CD4-positive, alpha-beta T cell treated with Interleukin-17A for 1 hour (primary cell): ENCODE results near the gene CAMSAP3.

ENCODE experiments used
- DNase-seq: peaks from one replicate; pipeline ENCODE4 v3.0.0-alpha.2; 2020

Gene CAMSAP3

DNA sequence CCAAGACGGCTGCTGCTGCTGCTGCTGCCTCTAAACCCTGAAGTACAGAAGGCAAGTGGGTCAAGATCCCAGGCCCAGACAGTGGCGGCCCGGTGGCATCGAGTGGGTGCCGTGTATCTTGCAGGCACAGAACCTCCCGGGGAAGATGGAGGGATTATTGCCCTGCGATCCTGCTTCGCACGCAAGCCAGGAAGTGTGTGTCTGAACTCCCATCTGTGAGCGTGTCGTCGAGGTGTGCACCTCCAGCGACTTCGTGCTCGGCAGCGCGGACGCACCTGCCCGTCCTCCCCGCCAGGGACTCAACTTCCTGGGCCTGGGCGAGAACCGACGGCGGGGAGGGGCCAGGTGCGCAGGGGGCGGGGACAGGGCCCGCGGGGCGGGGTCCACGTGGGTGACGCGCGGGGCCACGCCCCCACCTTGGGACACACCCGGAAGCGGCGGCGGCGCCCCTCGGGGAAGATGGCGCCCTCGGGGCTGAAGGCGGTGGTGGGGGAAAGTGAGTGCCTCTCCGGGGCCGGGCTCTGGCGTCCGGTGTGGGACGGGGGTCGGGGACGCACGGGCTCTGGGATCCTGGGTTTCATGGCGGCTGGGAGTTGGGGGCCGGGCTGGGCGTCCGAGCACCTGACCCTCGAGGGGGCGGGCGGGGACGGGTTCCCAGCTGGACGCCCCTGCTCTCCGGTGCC lies 41.2 kb downstream of the CAMSAP3 start, which contains the start of gene STXBP2:
Gene STXBP2 (plus strand): TSS at position 420 of the 683 bp plus-strand sequence. CDS start 40 bp downstream, at position 460.
- peak; percentile 95 for DNase-seq

GRCh38 chr19:7637374-7638256 lies 42.0 kb downstream of the CAMSAP3 start:
- DNase-seq, result peak; percentile 27

GRCh38 chr19:7638802-7639465 lies 43.3 kb downstream of the CAMSAP3 start:
- no peak for DNase-seq

DNA sequence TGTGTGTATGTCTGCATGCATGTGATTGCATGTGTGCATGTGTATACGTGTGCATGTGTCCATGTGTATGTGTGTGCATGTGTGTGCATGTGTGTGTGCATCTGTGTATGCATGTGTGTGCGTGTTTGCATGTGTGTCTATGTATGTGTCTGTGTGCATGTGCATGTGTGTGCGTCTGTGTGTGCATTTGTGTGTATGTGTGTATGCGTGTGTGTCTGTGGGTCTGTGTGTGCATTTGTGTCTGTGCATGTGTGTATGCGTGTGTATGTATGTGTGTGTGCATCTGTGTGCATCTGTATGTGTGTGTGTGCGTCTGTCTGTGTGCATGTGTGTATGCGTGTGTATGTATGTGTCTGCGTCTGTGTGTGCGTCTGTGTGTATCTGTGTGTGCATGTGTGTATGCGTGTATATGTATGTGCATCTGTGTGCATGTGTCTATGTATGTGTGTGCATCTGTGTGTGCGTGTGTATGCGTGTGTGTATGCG lies 44.2 kb downstream of the CAMSAP3 start:
- no peak for DNase-seq

- no peak for DNase-seq
Measured at GRCh38 chr19:7640803-7641202, 45.1 kb downstream of the CAMSAP3 start.

DNA sequence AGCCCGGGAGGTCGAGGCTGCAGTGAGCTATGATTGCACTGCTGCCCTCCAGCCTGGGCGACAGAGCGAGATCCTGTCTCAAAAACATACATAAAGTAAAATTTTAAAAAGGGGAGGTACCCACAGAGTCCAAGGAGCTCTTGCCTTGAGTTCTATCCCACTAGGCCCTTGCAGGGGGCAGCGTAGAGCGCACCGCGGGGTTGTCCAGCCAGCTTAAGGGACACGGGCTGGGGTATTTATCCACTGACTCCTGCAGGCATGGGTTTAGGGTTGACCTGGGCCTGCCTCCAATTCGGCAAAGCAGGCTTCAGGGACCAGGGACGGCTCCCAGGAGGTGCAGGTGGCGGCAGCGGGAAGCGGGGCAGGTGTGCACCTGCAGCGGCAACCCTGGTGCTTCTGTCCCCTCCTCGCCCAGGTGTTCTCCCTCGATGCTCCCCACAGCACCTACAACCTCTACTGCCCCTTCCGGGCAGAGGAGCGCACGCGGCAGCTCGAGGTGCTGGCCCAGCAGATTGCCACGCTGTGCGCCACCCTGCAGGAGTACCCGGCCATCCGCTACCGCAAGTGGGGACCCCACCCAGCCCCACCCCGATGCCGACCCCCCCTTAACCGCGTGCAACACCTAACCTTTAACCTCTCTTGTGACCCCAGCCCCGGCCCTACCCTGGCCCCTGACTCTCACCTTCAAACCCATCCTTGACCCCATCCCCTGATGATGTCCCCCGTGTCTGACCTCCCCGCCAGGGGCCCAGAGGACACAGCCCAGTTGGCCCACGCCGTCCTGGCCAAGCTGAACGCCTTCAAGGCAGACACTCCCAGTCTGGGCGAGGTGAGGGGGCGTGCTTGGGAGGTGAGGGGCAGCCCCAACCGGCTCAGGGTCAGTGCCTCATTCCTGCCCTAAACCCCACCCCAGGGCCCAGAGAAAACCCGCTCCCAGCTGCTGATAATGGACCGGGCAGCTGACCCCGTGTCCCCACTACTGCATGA lies 45.9 kb downstream of the CAMSAP3 start:
- DNase-seq, result no peak

GRCh38 chr19:7642295-7643030 lies 46.8 kb downstream of the CAMSAP3 start:
- DNase-seq, result no peak

GRCh38 chr19:7643031-7643415 lies 47.4 kb downstream of the CAMSAP3 start:
- no peak for DNase-seq

DNA sequence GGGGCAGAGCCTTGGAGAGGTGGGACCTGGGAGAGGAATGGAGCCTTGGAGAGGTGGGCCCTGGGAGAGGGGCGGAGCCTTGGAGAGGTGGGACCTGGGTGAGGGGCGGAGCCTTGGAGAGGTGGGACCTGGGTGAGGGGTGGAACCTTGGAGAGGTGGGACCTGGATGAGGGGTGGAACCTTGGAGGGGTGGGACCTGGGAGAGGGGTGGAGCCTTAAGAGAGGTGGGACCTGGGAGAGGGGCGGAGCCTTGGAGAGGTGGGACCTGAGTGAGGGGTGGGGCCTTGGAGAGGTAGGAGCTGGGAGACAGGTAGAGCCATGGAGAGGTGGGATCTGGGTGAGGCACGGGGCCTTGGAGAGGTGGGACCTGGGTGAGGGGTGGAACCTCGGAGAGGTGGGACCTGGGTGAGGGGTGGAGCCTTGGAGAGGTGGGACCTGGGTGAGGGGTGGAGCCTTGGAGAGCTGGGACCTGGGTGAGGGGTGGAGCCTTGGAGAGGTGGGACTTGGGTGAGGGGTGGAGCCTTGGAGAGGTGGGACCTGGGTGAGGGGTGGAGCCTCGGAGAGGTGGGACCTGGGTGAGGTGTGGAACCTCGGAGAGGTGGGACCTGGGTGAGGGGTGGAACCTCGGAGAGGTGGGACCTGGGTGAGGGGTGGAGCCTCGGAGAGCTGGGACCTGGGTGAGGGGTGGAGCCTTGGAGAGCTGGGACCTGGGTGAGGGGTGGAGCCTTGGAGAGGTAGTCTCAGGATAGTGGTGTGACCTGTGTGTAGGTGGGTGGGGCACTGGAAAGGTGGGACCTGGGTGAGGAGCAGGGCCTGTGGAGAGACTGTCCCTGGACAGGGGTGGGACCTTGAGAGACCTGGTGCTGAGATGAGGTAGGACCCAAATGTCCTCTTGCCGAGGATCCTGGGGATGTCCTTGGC lies 48.2 kb downstream of the CAMSAP3 start:
- peak; percentile 45 for DNase-seq

DNA sequence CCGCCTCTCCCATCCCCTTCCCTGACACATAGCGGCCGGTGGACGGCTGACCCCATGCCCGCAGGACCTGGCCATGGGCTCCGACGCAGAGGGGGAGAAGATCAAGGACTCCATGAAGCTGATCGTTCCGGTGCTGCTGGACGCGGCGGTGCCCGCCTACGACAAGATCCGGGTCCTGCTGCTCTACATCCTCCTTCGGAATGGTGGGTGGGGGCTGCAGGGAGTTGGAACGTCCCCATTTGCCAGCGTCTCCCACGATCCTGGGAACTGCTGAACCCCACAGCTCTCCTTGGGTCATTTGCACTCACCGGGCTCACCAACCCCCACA lies 48.9 kb downstream of the CAMSAP3 start:
- no peak for DNase-seq

DNA sequence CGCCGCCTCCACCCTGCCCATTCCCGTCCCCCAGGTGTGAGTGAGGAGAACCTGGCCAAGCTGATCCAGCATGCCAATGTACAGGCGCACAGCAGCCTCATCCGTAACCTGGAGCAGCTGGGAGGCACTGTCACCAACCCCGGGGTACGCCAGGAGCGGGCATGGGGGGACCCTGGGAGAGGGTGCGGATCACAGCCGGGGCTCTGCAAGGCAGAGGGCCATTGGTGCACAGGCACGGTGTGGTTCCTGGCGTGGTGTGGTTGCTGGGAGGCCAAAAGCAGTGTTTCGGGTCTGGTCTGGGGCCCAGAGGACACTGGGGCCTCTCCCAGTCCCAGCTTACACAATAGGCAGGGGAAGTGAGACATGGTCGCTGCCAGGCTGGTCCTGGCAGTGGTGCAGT lies 49.5 kb downstream of the CAMSAP3 start:
- no peak for DNase-seq

- DNase-seq, result no peak
Measured at GRCh38 chr19:7645656-7646425, 50.2 kb downstream of the CAMSAP3 start.

- DNase-seq, result no peak
Measured at GRCh38 chr19:7646426-7646700, 50.7 kb downstream of the CAMSAP3 start.

DNA sequence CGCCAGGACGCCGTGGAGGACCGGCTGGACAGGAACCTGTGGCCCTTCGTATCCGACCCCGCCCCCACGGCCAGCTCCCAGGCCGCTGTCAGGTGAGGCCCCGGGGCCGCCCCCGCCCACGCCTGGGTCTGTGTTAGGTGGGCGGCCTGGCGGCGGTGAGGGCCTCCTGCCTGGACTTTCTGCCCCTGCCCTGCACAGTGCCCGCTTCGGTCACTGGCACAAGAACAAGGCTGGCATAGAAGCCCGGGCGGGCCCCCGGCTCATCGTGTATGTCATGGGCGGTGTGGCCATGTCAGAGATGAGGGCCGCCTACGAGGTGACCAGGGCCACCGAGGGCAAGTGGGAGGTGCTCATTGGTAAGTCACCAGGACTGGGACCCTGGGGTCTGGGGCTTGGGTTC lies 51.5 kb downstream of the CAMSAP3 start:
- DNase-seq, result no peak

DNA sequence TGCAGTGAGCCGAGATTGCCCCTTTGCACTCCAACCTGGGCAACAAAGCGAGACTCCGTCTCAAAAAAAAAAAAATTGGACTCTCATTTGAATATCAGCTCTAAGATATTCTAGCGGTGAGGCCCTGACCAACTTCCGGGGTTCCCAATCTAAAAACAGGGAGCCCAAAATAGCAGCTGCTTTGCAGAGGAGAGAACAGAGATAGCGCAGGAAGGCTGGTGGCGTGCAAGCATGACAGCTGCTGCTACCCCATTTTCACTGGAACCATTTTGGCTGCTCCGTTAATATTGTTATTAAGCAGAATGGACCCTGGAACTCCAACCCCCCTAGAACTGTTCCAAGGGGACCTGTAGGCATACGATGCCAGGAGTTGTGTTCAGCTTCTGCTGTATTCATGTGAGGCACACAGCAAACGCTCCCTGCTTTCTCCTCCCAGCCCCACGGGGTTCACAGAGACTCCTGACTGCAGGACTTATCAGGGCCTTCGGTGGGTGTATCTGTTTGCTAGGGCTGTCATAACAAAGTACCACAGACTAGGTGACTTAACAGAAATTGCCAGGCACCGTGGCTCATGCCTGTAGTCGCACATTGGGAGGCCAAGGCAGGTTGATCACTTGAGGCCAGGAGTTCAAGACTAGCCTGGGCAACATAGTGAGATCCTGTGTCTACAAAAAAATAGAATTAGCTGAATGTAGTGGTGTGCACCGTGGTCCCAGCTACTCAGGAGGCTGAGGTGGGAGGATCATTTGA lies 52.8 kb downstream of the CAMSAP3 start:
- no peak for DNase-seq

- no peak for DNase-seq
Measured at GRCh38 chr19:7650148-7650547, 54.5 kb downstream of the CAMSAP3 start.

DNA sequence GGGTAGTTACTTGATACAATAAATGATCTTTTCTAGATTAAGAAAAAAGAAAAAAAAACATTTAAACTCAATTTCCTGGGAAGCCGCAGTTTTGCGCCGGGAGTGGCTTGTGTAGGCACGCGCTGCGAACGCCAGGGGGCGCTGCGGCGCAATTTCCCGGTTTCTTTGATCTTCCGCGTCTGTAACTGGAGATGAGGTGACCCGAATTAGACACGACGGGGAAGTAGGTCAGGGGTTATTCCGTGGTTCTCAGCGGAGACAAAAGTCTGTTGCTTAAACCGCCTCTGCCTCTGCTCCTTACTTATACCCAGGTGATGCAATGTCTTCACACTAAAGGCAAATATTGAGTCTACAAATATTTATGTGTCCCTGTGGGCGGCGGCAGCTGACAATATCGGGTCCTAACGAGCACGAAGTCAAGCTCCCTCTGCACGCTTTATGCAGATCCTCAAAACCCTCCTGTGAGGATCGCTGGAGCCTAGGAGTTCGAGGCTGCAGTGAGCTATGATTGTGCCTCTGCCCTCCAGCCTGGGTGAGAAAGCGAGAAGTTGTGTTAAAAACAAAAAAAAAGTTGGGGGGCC lies 56.5 kb downstream of the CAMSAP3 start:
- peak; percentile 89 for DNase-seq

GRCh38 chr19:7654401-7654800 lies 58.7 kb downstream of the CAMSAP3 start:
- no peak for DNase-seq

DNA sequence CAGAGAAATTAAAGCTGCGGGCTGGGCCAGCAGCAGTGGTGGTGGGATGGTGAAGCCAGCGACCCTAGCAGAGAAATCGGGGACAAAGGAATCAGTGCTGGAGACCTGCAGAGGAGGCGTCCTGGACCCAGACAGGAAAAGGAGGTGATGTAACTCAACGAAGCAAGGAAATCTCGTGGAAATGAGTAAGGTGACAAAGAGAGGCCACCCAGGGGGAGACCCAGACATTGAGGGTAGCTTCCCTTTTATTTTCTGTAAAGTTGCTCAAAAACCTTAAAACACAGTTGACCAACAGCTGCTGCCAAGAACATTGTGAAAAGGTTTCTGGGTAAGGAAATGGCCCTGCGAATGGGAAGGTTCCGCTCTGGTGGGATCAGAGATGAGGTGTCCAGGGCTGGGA lies 59.9 kb downstream of the CAMSAP3 start:
- no peak for DNase-seq
